PC-3 (cell line): ENCODE measurements around the gene FBXW9.

Experiments used
- EZH2 ChIP-seq: fragments of 300-600 bp; sonication (generic); IDR thresholded peaks from one replicate; pipeline ENCODE4 v1.6.1; 2017; ENCODE audit warnings: antibody characterized with exemption, mild to moderate bottlenecking, low read length; ENCODE audit not compliant: unreplicated experiment
- EZH2phosphoT487 ChIP-seq: fragments of 300-600 bp; sonication (generic); IDR thresholded peaks from 2 replicates; pipeline ENCODE4 v1.6.1; 2018; ENCODE audit warnings: mild to moderate bottlenecking, antibody characterized with exemption, low read length, borderline replicate concordance

DNA sequence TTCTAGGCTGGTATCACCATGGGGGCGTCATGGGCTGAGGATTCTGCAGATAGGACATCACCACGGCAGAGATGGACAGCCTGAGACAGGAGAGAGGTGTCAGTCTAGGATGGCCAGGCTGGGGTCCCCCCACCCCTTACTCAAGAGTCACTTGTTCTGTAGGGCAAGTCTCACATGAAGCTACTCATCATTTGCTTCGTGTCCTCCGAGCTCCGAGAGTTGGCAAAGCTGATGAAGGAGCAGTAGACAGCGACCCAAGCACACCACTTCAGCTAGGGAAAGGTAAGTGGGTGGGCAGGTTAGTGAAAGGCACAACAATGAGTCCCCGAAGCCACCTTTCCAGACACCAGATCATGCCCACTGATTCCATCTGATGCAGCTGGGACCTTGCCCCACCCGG lies 28.1 kb downstream of the FBXW9 start:
- TF ChIP-seq EZH2phosphoT487 (no peak), EZH2 (no peak)
